Hepatocyte (in vitro differentiated cells): Measurements from ENCODE around the gene TBKBP1.
"Not testable (repeated sequence)": the region's sequence is repeated elsewhere in the genome, so short reads cannot be mapped to it uniquely, and the experiment has no call there.

Source experiments
- CTCF ChIP-seq: fragments of 200-600 bp; sonication (generic); IDR thresholded peaks from 2 replicates; pipeline ENCODE4 v1.5.1; 2016; ENCODE audit warnings: antibody characterized with exemption, mild to moderate bottlenecking; ENCODE audit not compliant: poor library complexity
- EZH2 ChIP-seq: fragments of 200-600 bp; sonication (generic); IDR thresholded peaks from 2 replicates; pipeline ENCODE4 v1.6.1; 2016; ENCODE audit warnings: antibody characterized with exemption, mild to moderate bottlenecking, borderline replicate concordance

GRCh38 chr17:47682727-47683126 lies 11.2 kb upstream of the TBKBP1 start:
- not testable (repeated sequence) for TF ChIP-seq CTCF, EZH2
